CD4-positive, alpha-beta memory T cell (primary cell): ENCODE data around the gene CCDC116. TPM values are rescaled to one million over a fixed set of nuclear protein-coding genes. Genes with fewer than 3 reads are reported as not detected.

ENCODE experiments used
- CTCF ChIA-PET: fragments of 350-600 bp; sonication (Branson Sonifier 250); formaldehyde crosslinking; loops from one replicate; lab custom pipeline; 2021; ENCODE audit warnings: inconsistent platforms; ENCODE audit not compliant: partially characterized antibody; lab: Charles Lee
- POLR2A ChIA-PET: fragments of 350-600 bp; sonication (Branson Sonifier 250); formaldehyde crosslinking; loops from one replicate; lab custom pipeline; 2021; ENCODE audit not compliant: partially characterized antibody; lab: Charles Lee
- DNase-seq, 5 donors: peaks; one replicate each; pipeline versions ENCODE4 v3.0.0 to v3.0.0-alpha.2; 2020 to 2022; ENCODE audit warnings: mixed read lengths in 1 of 5
- H3K27ac ChIP-seq: one replicate; pipeline ENCODE4 v1.7.0; 2013; ENCODE audit warnings: low read depth, low read length
- H3K27me3 ChIP-seq: 2 replicates; pipeline ENCODE4 v1.7.0; 2013; ENCODE audit warnings: mild to moderate bottlenecking, low read length, moderate library complexity; ENCODE audit not compliant: insufficient read depth
- H3K36me3 ChIP-seq: 2 replicates; pipeline ENCODE4 v1.7.0; 2013; ENCODE audit warnings: mild to moderate bottlenecking, low read length, moderate library complexity; ENCODE audit not compliant: insufficient read depth
- H3K4me1 ChIP-seq: 2 replicates; pipeline ENCODE4 v1.7.0; 2013; ENCODE audit warnings: mild to moderate bottlenecking, low read length, moderate library complexity; ENCODE audit not compliant: insufficient read depth
- H3K4me3 ChIP-seq, 2 donors: one replicate each; pipeline ENCODE4 v1.7.0; 2013; ENCODE audit warnings: low read length in 2 of 2, mild to moderate bottlenecking in 1 of 2
- H3K9me3 ChIP-seq, 2 donors: one replicate each; pipeline ENCODE4 v1.7.0; 2013; ENCODE audit warnings: low read length in 2 of 2, control low read depth in 1 of 2; ENCODE audit not compliant: control insufficient read depth in 1 of 2
- H3K27ac Mint-ChIP-seq, 7 donors: one replicate each; pipeline ENCODE4 v1.8.0; 2020 to 2021; ENCODE audit warnings: mixed read lengths in 7 of 7, mild to moderate bottlenecking in 6 of 7, inconsistent platforms in 3 of 7, moderate library complexity in 3 of 7
- H3K27me3 Mint-ChIP-seq, 2 donors: one replicate each; pipeline ENCODE4 v1.8.0; 2020 to 2021; ENCODE audit warnings: mixed read lengths in 2 of 2
- H3K36me3 Mint-ChIP-seq, 2 donors: one replicate each; pipeline ENCODE4 v1.8.0; 2020 to 2021; ENCODE audit warnings: mixed read lengths in 2 of 2, inconsistent platforms in 1 of 2, mild to moderate bottlenecking in 1 of 2
- H3K4me1 Mint-ChIP-seq, 4 donors: one replicate each; pipeline ENCODE4 v1.8.0; 2020 to 2021; ENCODE audit warnings: mixed read lengths in 4 of 4, mild to moderate bottlenecking in 1 of 4
- H3K4me3 Mint-ChIP-seq, 8 donors: one replicate each; pipeline ENCODE4 v1.8.0; 2020 to 2021; ENCODE audit warnings: mixed read lengths in 8 of 8, mild to moderate bottlenecking in 7 of 8, moderate library complexity in 6 of 8, inconsistent platforms in 3 of 8
- H3K9me3 Mint-ChIP-seq, 8 donors: one replicate each; pipeline ENCODE4 v1.8.0; 2020 to 2021; ENCODE audit warnings: mixed read lengths in 8 of 8, mild to moderate bottlenecking in 5 of 8, inconsistent platforms in 3 of 8, moderate library complexity in 1 of 8
- intact Hi-C: fragments of 100-400 bp; cut with micrococcal nuclease; formaldehyde crosslinking; loops from one replicate; pipeline ENCODE4 v1.15.1; 2023
- polyA plus RNA-seq, 2 donors: library from polyadenylated mRNA; unstranded; fragments of 300-500 nt; fragmentation: Illumina TruSeq; gene quantifications; one replicate each; pipeline ENCODE4 v1.2.3, GENCODE V29; 2021
- total RNA-seq, 2 experiments: library from RNA; stranded (reverse); gene quantifications; one replicate each; pipeline ENCODE4 v1.2.3, GENCODE V29; 2021

Gene CCDC116
- under 1 TPM; 0.19 to 0.29 TPM for total RNA-seq
- not detected for polyA plus RNA-seq

GRCh38 chr22:21632237-21632895 is at the start of gene CCDC116:
Gene CCDC116, plus strand, starts transcription at chr22:21632760. Its CDS starts 422 bp downstream, at chr22:21633182.
- intact Hi-C loops = no loop called here
- ChIA-PET CTCF (interaction anchor here (10.0 kb wide), 1 partner anchor 12 kb away, joined by 245 read pairs; the partner anchor contains the start of gene SDF2L1), POLR2A (interaction anchor here (1.0 to 1.6 kb wide), 3 partner anchors 10 to 34 kb away, joined by 3 to 12 read pairs (median 4); partner anchors contain the start of gene SDF2L1)
- H3K27me3 ChIP-seq = no peaks in the 10 kb centered on the region
- H3K4me3 ChIP-seq = no peak within 1 kb of the TSS
- H3K27me3 Mint-ChIP-seq = no peaks in the 10 kb centered on the region
- peak; percentile 65 to 82 (median 80) for DNase-seq
- H3K36me3 ChIP-seq = peaks cover 10% of the 10 kb centered on the region
- no peak within 1 kb of the TSS for H3K27ac ChIP-seq
- H3K4me1 Mint-ChIP-seq = peaks cover 12 to 44% (median 25%) of the 10 kb centered on the region in 4 donors
- H3K27ac Mint-ChIP-seq = peak within 1 kb of the TSS in 5 of 7 donors; percentile 57 to 88 (median 70)
- peaks cover 38% of the 10 kb centered on the region for H3K4me1 ChIP-seq
- H3K9me3 Mint-ChIP-seq = no peaks in the 10 kb centered on the region
- no peaks in the 10 kb centered on the region for H3K9me3 ChIP-seq
- H3K36me3 Mint-ChIP-seq = peaks cover 7 to 13% of the 10 kb centered on the region in 2 donors
- peak within 1 kb of the TSS in 3 of 8 donors; percentile 28 to 60 (median 43) for H3K4me3 Mint-ChIP-seq

GRCh38 chr22:21582801-21583740 is 49.5 kb upstream of the CCDC116 start:
- ChIA-PET CTCF (interaction anchor here (1.1 kb wide), 1 partner anchor 9 kb away, joined by 3 read pairs; no protein-coding TSS in a partner anchor), POLR2A (no interaction called here)
- no peaks in the 10 kb centered on the region for H3K27me3 Mint-ChIP-seq
- peak overlapping the region in 6 of 7 donors; percentile 15 to 75 (median 65) for H3K27ac Mint-ChIP-seq
- Histone ChIP-seq H3K9me3 (no peaks in the 10 kb centered on the region), H3K27ac (no peak overlapping the region), H3K4me1 (peaks cover 82% of the 10 kb centered on the region), H3K36me3 (no peaks in the 10 kb centered on the region), H3K27me3 (no peaks in the 10 kb centered on the region), H3K4me3 (no peak overlapping the region)
- intact Hi-C loops = no loop called here
- H3K4me1 Mint-ChIP-seq = peaks cover 34 to 77% (median 51%) of the 10 kb centered on the region in 4 donors
- H3K36me3 Mint-ChIP-seq = peaks cover 3 to 26% of the 10 kb centered on the region in 2 donors
- peak overlapping the region in 5 of 8 donors; percentile 3 to 52 (median 38) for H3K4me3 Mint-ChIP-seq
- no peak for DNase-seq
- no peaks in the 10 kb centered on the region for H3K9me3 Mint-ChIP-seq

- no peaks in the 10 kb centered on the region for H3K9me3 Mint-ChIP-seq
- ChIA-PET POLR2A (no interaction called here), CTCF (interaction anchor here (0.8 to 1.2 kb wide), 2 partner anchors 14 to 44 kb away, joined by 3 to 4 read pairs; partner anchors contain the start of gene YDJC)
- H3K27me3 Mint-ChIP-seq = no peaks in the 10 kb centered on the region
- H3K36me3 Mint-ChIP-seq = peaks cover 0 to 26% of the 10 kb centered on the region in 2 donors
- H3K27ac ChIP-seq = no peak overlapping the region
- no peak for DNase-seq
- H3K4me1 ChIP-seq = peaks cover 69% of the 10 kb centered on the region
- intact Hi-C loops = no loop called here
- H3K9me3 ChIP-seq = no peaks in the 10 kb centered on the region
- H3K36me3 ChIP-seq = no peaks in the 10 kb centered on the region
- no peaks in the 10 kb centered on the region for H3K27me3 ChIP-seq
- H3K27ac Mint-ChIP-seq = peak overlapping the region in 5 of 7 donors; percentile 3 to 54 (median 9)
- peaks cover 33 to 75% (median 47%) of the 10 kb centered on the region in 4 donors for H3K4me1 Mint-ChIP-seq
- peak overlapping the region in 2 of 8 donors; percentile 11 to 35 for H3K4me3 Mint-ChIP-seq
- H3K4me3 ChIP-seq = no peak overlapping the region
Observed at GRCh38 chr22:21585389-21585788, 47.2 kb upstream of the CCDC116 start.

- peak overlapping the region; percentile 6 to 93 (median 71) for H3K27ac Mint-ChIP-seq
- H3K9me3 ChIP-seq = no peaks in the 10 kb centered on the region
- H3K9me3 Mint-ChIP-seq = no peaks in the 10 kb centered on the region
- no peak overlapping the region for H3K4me3 ChIP-seq
- peak overlapping the region in 7 of 8 donors; percentile 19 to 76 (median 59) for H3K4me3 Mint-ChIP-seq
- H3K27me3 Mint-ChIP-seq = no peaks in the 10 kb centered on the region
- POLR2A ChIA-PET = no interaction called here
- no peaks in the 10 kb centered on the region for H3K27me3 ChIP-seq
- H3K27ac ChIP-seq = no peak overlapping the region
- peak in 2 of 5 donors; percentile 5 to 9 for DNase-seq
- CTCF ChIA-PET = interaction anchor here (1.3 kb wide), 1 partner anchor 41 kb away, joined by 4 read pairs; the partner anchor contains the start of gene YDJC
- peaks cover 42 to 78% (median 56%) of the 10 kb centered on the region in 4 donors for H3K4me1 Mint-ChIP-seq
- H3K36me3 ChIP-seq = peaks cover 4% of the 10 kb centered on the region
- peaks cover 3 to 35% of the 10 kb centered on the region in 2 donors for H3K36me3 Mint-ChIP-seq
- H3K4me1 ChIP-seq = peaks cover 60% of the 10 kb centered on the region
- intact Hi-C loops = no loop called here
Observed at GRCh38 chr22:21587803-21588611, 44.6 kb upstream of the CCDC116 start.

GRCh38 chr22:21589396-21589795 is 43.2 kb upstream of the CCDC116 start:
- Mint-ChIP-seq H3K4me1 (peaks cover 48 to 85% (median 63%) of the 10 kb centered on the region in 4 donors), H3K36me3 (peaks cover 17 to 44% of the 10 kb centered on the region in 2 donors), H3K27ac (peak overlapping the region in 6 of 7 donors; percentile 5 to 74 (median 50)), H3K4me3 (peak overlapping the region in 4 of 8 donors; percentile 6 to 57 (median 42)), H3K9me3 (peaks cover 0 to 3% (median 0%) of the 10 kb centered on the region in 8 donors), H3K27me3 (no peaks in the 10 kb centered on the region)
- POLR2A ChIA-PET = no interaction called here
- intact Hi-C loops = no loop called here
- Histone ChIP-seq H3K36me3 (peaks cover 18% of the 10 kb centered on the region), H3K27ac (no peak overlapping the region), H3K9me3 (no peaks in the 10 kb centered on the region), H3K27me3 (no peaks in the 10 kb centered on the region), H3K4me3 (no peak overlapping the region), H3K4me1 (peaks cover 54% of the 10 kb centered on the region)
- DNase-seq = no peak
- CTCF ChIA-PET = interaction anchor here (0.6 kb wide), 1 partner anchor 9 kb away, joined by 3 read pairs; no protein-coding TSS in a partner anchor

- Histone ChIP-seq H3K4me1 (peaks cover 41% of the 10 kb centered on the region), H3K36me3 (peaks cover 29% of the 10 kb centered on the region), H3K27me3 (no peaks in the 10 kb centered on the region), H3K27ac (peak overlapping the region; percentile 20), H3K4me3 (no peak overlapping the region), H3K9me3 (no peaks in the 10 kb centered on the region)
- H3K36me3 Mint-ChIP-seq = peaks cover 32 to 54% of the 10 kb centered on the region in 2 donors
- H3K27me3 Mint-ChIP-seq = no peaks in the 10 kb centered on the region
- no peak for DNase-seq
- CTCF ChIA-PET = no interaction called here
- peaks cover 0 to 3% (median 0%) of the 10 kb centered on the region in 8 donors for H3K9me3 Mint-ChIP-seq
- intact Hi-C loops = no loop called here
- peaks cover 41 to 87% (median 62%) of the 10 kb centered on the region in 4 donors for H3K4me1 Mint-ChIP-seq
- no peak overlapping the region for H3K4me3 Mint-ChIP-seq
- POLR2A ChIA-PET = no interaction called here
- peak overlapping the region in 5 of 7 donors; percentile 47 to 77 (median 70) for H3K27ac Mint-ChIP-seq
Observed at GRCh38 chr22:21590809-21591641, 41.5 kb upstream of the CCDC116 start.
